Measurements from ENCODE around the gene ZNHIT3.

The ZNHIT3 gene

GRCh38 chr17:36485027-36485426 is 1.5 kb upstream of the ZNHIT3 start:
- ChIA-PET CTCF (interaction anchor here (1.1 kb wide), 1 partner anchor 50 kb away, joined by 3 read pairs; the partner anchor contains the start of genes MYO19 and PIGW), POLR2A (interaction anchor here (1.1 to 2.1 kb wide), 5 partner anchors 10 to 554 kb away, joined by 3 to 16 read pairs (median 13); partner anchors contain the start of genes MYO19, PIGW and RDM1)
- DNase-seq (ENCODE audit: extremely low spot score) = no peak
- TF ChIP-seq FOXK2 (IDR thresholded peaks at IDR 0.05) = no peak
- TF ChIP-seq FOXM1 (IDR thresholded peaks at IDR 0.05; ENCODE audit: borderline replicate concordance) = no peak
- no peak for TF ChIP-seq TARDBP (IDR thresholded peaks at IDR 0.05)
- TF ChIP-seq SP1 (IDR thresholded peaks at IDR 0.05) = no peak
- TF ChIP-seq ELF4 (IDR thresholded peaks at IDR 0.05) = no peak
- TF ChIP-seq CTBP1 (IDR thresholded peaks at IDR 0.05; ENCODE audit: borderline replicate concordance) = no peak
- no peak for TF ChIP-seq HDGF (IDR thresholded peaks at IDR 0.05; ENCODE audit: borderline replicate concordance)
- TF ChIP-seq L3MBTL2 (conservative IDR thresholded peaks at IDR 0.05) = no peak
- no peak for TF ChIP-seq BHLHE40 (IDR thresholded peaks at IDR 0.05; ENCODE audit: borderline replicate concordance)
- no peak for TF ChIP-seq ARNT (IDR thresholded peaks at IDR 0.05)
- no peak for TF ChIP-seq LEF1 (IDR thresholded peaks at IDR 0.05; ENCODE audit: borderline replicate concordance)
- no peak for TF ChIP-seq ZNF384 (IDR thresholded peaks at IDR 0.05)
- TF ChIP-seq NFRKB (IDR thresholded peaks at IDR 0.05) = no peak

- no peak for DNase-seq (ENCODE audit: extremely low spot score)
- ChIA-PET CTCF (no interaction called here), POLR2A (interaction anchor here (0.6 to 2.1 kb wide), 21 partner anchors 8 to 555 kb away, joined by 3 to 16 read pairs (median 4); partner anchors contain the start of genes LYZL6, MRM1, MYO19 and PIGW)
- TF ChIP-seq TARDBP (IDR thresholded peaks at IDR 0.05) (no peak), ZNF384 (IDR thresholded peaks at IDR 0.05) (no peak), BHLHE40 (IDR thresholded peaks at IDR 0.05; ENCODE audit: borderline replicate concordance) (no peak), ARNT (IDR thresholded peaks at IDR 0.05) (no peak), L3MBTL2 (conservative IDR thresholded peaks at IDR 0.05) (no peak), CTBP1 (IDR thresholded peaks at IDR 0.05; ENCODE audit: borderline replicate concordance) (no peak), LEF1 (IDR thresholded peaks at IDR 0.05; ENCODE audit: borderline replicate concordance) (no peak), SP1 (IDR thresholded peaks at IDR 0.05) (no peak), SUZ12 (IDR thresholded peaks at IDR 0.05) (no peak), FOXA1 (IDR thresholded peaks at IDR 0.05) (no peak), FOXM1 (IDR thresholded peaks at IDR 0.05; ENCODE audit: borderline replicate concordance) (no peak), PKNOX1 (IDR thresholded peaks at IDR 0.05) (no peak), NFRKB (IDR thresholded peaks at IDR 0.05) (no peak), FOXK2 (IDR thresholded peaks at IDR 0.05) (no peak), HDGF (IDR thresholded peaks at IDR 0.05; ENCODE audit: borderline replicate concordance) (no peak), ELF4 (IDR thresholded peaks at IDR 0.05) (no peak)
These were observed 677 bp upstream of the ZNHIT3 start for GRCh38 chr17:36485805-36486203.

GRCh38 chr17:36493956-36494355 is 7.5 kb downstream of the ZNHIT3 start:
- POLR2A ChIA-PET = interaction anchor here (1.2 kb wide), 1 partner anchor 108 kb away, joined by 3 read pairs; the partner anchor contains the start of gene MRM1
- no peak for DNase-seq (ENCODE audit: extremely low spot score)
- CTCF ChIA-PET = no interaction called here
- TF ChIP-seq ZNF384 (IDR thresholded peaks at IDR 0.05) (no peak), SUZ12 (IDR thresholded peaks at IDR 0.05) (no peak), FOXA1 (IDR thresholded peaks at IDR 0.05) (no peak), TARDBP (IDR thresholded peaks at IDR 0.05) (no peak), L3MBTL2 (conservative IDR thresholded peaks at IDR 0.05) (no peak)

- POLR2A ChIA-PET = interaction anchor here (1.0 to 2.3 kb wide), 5 partner anchors 9 to 107 kb away, joined by 3 to 14 read pairs (median 3); partner anchors contain the start of genes MRM1, MYO19, PIGW and ZNHIT3
- CTCF ChIA-PET = no interaction called here
- DNase-seq (ENCODE audit: extremely low spot score) = no peak
- no peak for TF ChIP-seq LEF1 (IDR thresholded peaks at IDR 0.05; ENCODE audit: borderline replicate concordance)
- TF ChIP-seq CTBP1 (IDR thresholded peaks at IDR 0.05; ENCODE audit: borderline replicate concordance) = no peak
- TF ChIP-seq HDGF (IDR thresholded peaks at IDR 0.05; ENCODE audit: borderline replicate concordance) = no peak
- no peak for TF ChIP-seq FOXK2 (IDR thresholded peaks at IDR 0.05)
- no peak for TF ChIP-seq NFRKB (IDR thresholded peaks at IDR 0.05)
- TF ChIP-seq SUZ12 (IDR thresholded peaks at IDR 0.05) = no peak
- TF ChIP-seq ARNT (IDR thresholded peaks at IDR 0.05) = no peak
These were observed 8.2 kb downstream of the ZNHIT3 start for GRCh38 chr17:36494674-36495073.

- TF ChIP-seq FOXK2 (IDR thresholded peaks at IDR 0.05) (no peak), ELF4 (IDR thresholded peaks at IDR 0.05) (no peak), SP1 (IDR thresholded peaks at IDR 0.05) (no peak), ZNF384 (IDR thresholded peaks at IDR 0.05) (no peak), PKNOX1 (IDR thresholded peaks at IDR 0.05) (no peak), CTBP1 (IDR thresholded peaks at IDR 0.05; ENCODE audit: borderline replicate concordance) (no peak), NFRKB (IDR thresholded peaks at IDR 0.05) (no peak), TARDBP (IDR thresholded peaks at IDR 0.05) (no peak), FOXA1 (IDR thresholded peaks at IDR 0.05) (no peak), HDGF (IDR thresholded peaks at IDR 0.05; ENCODE audit: borderline replicate concordance) (no peak), ARNT (IDR thresholded peaks at IDR 0.05) (no peak), FOXM1 (IDR thresholded peaks at IDR 0.05; ENCODE audit: borderline replicate concordance) (no peak), BHLHE40 (IDR thresholded peaks at IDR 0.05; ENCODE audit: borderline replicate concordance) (no peak), LEF1 (IDR thresholded peaks at IDR 0.05; ENCODE audit: borderline replicate concordance) (no peak), SUZ12 (IDR thresholded peaks at IDR 0.05) (no peak), L3MBTL2 (conservative IDR thresholded peaks at IDR 0.05) (no peak)
- CTCF ChIA-PET = no interaction called here
- POLR2A ChIA-PET = interaction anchor here (1.0 to 2.3 kb wide), 5 partner anchors 9 to 107 kb away, joined by 3 to 14 read pairs (median 3); partner anchors contain the start of genes MRM1, MYO19, PIGW and ZNHIT3
- DNase-seq (ENCODE audit: extremely low spot score) = no peak
These were observed 8.6 kb downstream of the ZNHIT3 start for GRCh38 chr17:36495076-36495578.

- CTCF ChIA-PET = no interaction called here
- POLR2A ChIA-PET = interaction anchor here (2.3 kb wide), 1 partner anchor 10 kb away, joined by 14 read pairs; the partner anchor contains the start of gene ZNHIT3
- TF ChIP-seq ZNF384 (IDR thresholded peaks at IDR 0.05) = no peak
- no peak for TF ChIP-seq FOXM1 (IDR thresholded peaks at IDR 0.05; ENCODE audit: borderline replicate concordance)
- no peak for TF ChIP-seq NFRKB (IDR thresholded peaks at IDR 0.05)
- TF ChIP-seq ARNT (IDR thresholded peaks at IDR 0.05) = no peak
- no peak for TF ChIP-seq BHLHE40 (IDR thresholded peaks at IDR 0.05; ENCODE audit: borderline replicate concordance)
- no peak for TF ChIP-seq SP1 (IDR thresholded peaks at IDR 0.05)
- no peak for TF ChIP-seq PKNOX1 (IDR thresholded peaks at IDR 0.05)
- no peak for TF ChIP-seq LEF1 (IDR thresholded peaks at IDR 0.05; ENCODE audit: borderline replicate concordance)
- no peak for TF ChIP-seq HDGF (IDR thresholded peaks at IDR 0.05; ENCODE audit: borderline replicate concordance)
- TF ChIP-seq L3MBTL2 (conservative IDR thresholded peaks at IDR 0.05) = no peak
- no peak for TF ChIP-seq SUZ12 (IDR thresholded peaks at IDR 0.05)
- no peak for TF ChIP-seq FOXK2 (IDR thresholded peaks at IDR 0.05)
- TF ChIP-seq ELF4 (IDR thresholded peaks at IDR 0.05) = no peak
- TF ChIP-seq FOXA1 (IDR thresholded peaks at IDR 0.05) = no peak
- no peak for TF ChIP-seq CTBP1 (IDR thresholded peaks at IDR 0.05; ENCODE audit: borderline replicate concordance)
- TF ChIP-seq TARDBP (IDR thresholded peaks at IDR 0.05) = no peak
- no peak for DNase-seq (ENCODE audit: extremely low spot score)
These were observed 9.7 kb downstream of the ZNHIT3 start for GRCh38 chr17:36496018-36496789.
